Trophoblast cell (in vitro differentiated cells and primary cell): ENCODE results near the gene USP20.
"Not testable (repeated sequence)": the region's sequence is repeated elsewhere in the genome, so short reads cannot be mapped to it uniquely, and the experiment has no call there.

Source experiments
- DNase-seq, 2 donors: peaks; one replicate each; pipeline ENCODE4 v3.0.0-alpha.2; 2016
- H2AFZ ChIP-seq: 2 replicates; pipeline ENCODE4 v1.6.1; 2013; ENCODE audit warnings: low read length, moderate library complexity, mild to moderate bottlenecking; ENCODE audit not compliant: insufficient read depth, poor library complexity
- H2AK5ac ChIP-seq: 2 replicates; pipeline ENCODE4 v1.6.1; 2013; ENCODE audit warnings: mild to moderate bottlenecking, low read length
- H2BK120ac ChIP-seq: 2 replicates; pipeline ENCODE4 v1.6.1; 2013; ENCODE audit warnings: low read length, mild to moderate bottlenecking, moderate library complexity; ENCODE audit not compliant: insufficient read depth, poor library complexity
- H2BK12ac ChIP-seq: 2 replicates; pipeline ENCODE4 v1.6.1; 2013; ENCODE audit warnings: mild to moderate bottlenecking, low read length, moderate library complexity
- H2BK5ac ChIP-seq: 2 replicates; pipeline ENCODE4 v1.6.1; 2013; ENCODE audit warnings: low read length, low read depth, moderate library complexity, mild to moderate bottlenecking; ENCODE audit not compliant: poor library complexity
- H3K14ac ChIP-seq: 2 replicates; pipeline ENCODE4 v1.6.1; 2013; ENCODE audit warnings: mild to moderate bottlenecking, low read length
- H3K18ac ChIP-seq: 2 replicates; pipeline ENCODE4 v1.6.1; 2013; ENCODE audit warnings: mild to moderate bottlenecking, low read length
- H3K23ac ChIP-seq: 2 replicates; pipeline ENCODE4 v1.6.1; 2013; ENCODE audit warnings: low read length
- H3K27ac ChIP-seq: 2 replicates; pipeline ENCODE4 v1.5.1; 2013; ENCODE audit warnings: low read depth, mild to moderate bottlenecking, inconsistent platforms, low read length, moderate library complexity
- H3K27me3 ChIP-seq: 2 replicates; pipeline ENCODE4 v1.6.1; 2013; ENCODE audit warnings: inconsistent platforms, mild to moderate bottlenecking, low read length, moderate library complexity; ENCODE audit not compliant: insufficient read depth
- H3K36me3 ChIP-seq, 2 experiments: 1 replicate in 1 of 2; 2 replicates in 1 of 2; pipeline ENCODE4 v1.6.1; 2013; ENCODE audit warnings: low read length in 2 of 2, mild to moderate bottlenecking in 2 of 2, moderate library complexity in 1 of 2; ENCODE audit not compliant: insufficient read depth in 2 of 2, control insufficient read depth in 1 of 2
- H3K4ac ChIP-seq: 2 replicates; pipeline ENCODE4 v1.6.1; 2013; ENCODE audit warnings: low read depth, mild to moderate bottlenecking, low read length, moderate library complexity
- H3K4me1 ChIP-seq, 2 experiments: 1 replicate in 1 of 2; 2 replicates in 1 of 2; pipeline ENCODE4 v1.6.1; 2013; ENCODE audit warnings: low read length in 2 of 2, mild to moderate bottlenecking in 2 of 2, moderate library complexity in 1 of 2; ENCODE audit not compliant: insufficient read depth in 2 of 2, control insufficient read depth in 1 of 2
- H3K4me2 ChIP-seq: 2 replicates; pipeline ENCODE4 v1.6.1; 2013; ENCODE audit warnings: inconsistent platforms, mild to moderate bottlenecking, low read length, moderate library complexity
- H3K4me3 ChIP-seq: 2 replicates; pipeline ENCODE4 v1.5.1; 2013; ENCODE audit warnings: mild to moderate bottlenecking, low read depth, low read length, inconsistent platforms
- H3K79me1 ChIP-seq: one replicate; pipeline ENCODE4 v1.6.1; 2013; ENCODE audit warnings: low read length
- H3K79me2 ChIP-seq: 2 replicates; pipeline ENCODE4 v1.6.1; 2013; ENCODE audit warnings: low read length, mild to moderate bottlenecking; ENCODE audit not compliant: control insufficient read depth, insufficient read depth, poor library complexity
- H3K9ac ChIP-seq: 2 replicates; pipeline ENCODE4 v1.6.1; 2013; ENCODE audit warnings: mild to moderate bottlenecking, low read length
- H3K9me3 ChIP-seq: 2 replicates; pipeline ENCODE4 v1.6.1; 2013; ENCODE audit warnings: low read depth, mild to moderate bottlenecking, control low read depth, inconsistent platforms, low read length; ENCODE audit not compliant: insufficient read depth
- H4K12ac ChIP-seq: 2 replicates; pipeline ENCODE4 v1.6.1; 2013; ENCODE audit warnings: low read depth, mild to moderate bottlenecking, low read length, moderate library complexity
- H4K8ac ChIP-seq: 2 replicates; pipeline ENCODE4 v1.6.1; 2013; ENCODE audit warnings: low read depth, mild to moderate bottlenecking, low read length, moderate library complexity
- H4K91ac ChIP-seq: one replicate; pipeline ENCODE4 v1.6.1; 2013; ENCODE audit warnings: low read depth, mild to moderate bottlenecking, low read length, moderate library complexity
- WGBS: extraction: QIAGEN DNeasy Blood & Tissue Kit; methylation state at CpG from one replicate; pipeline ENCODE4 v1.1.7; 2013; ENCODE audit warnings: missing lambda C conversion rate; ENCODE audit not compliant: insufficient read length, insufficient coverage; ENCODE audit errors: extremely low coverage; 5-methylcytosine and 5-hydroxymethylcytosine counted together

Gene USP20

GRCh38 chr9:129889122-129889940, 54.1 kb downstream of the USP20 start:
- Histone ChIP-seq H2AFZ (no peak overlapping the region), H2BK5ac (no peak overlapping the region), H3K9ac (no peak overlapping the region), H3K23ac (no peak overlapping the region), H2AK5ac (no peak overlapping the region), H3K27ac (no peak overlapping the region), H3K4ac (no peak overlapping the region), H3K4me3 (no peak overlapping the region), H3K79me1 (peaks cover 10% of the 10 kb centered on the region), H3K9me3 (peaks cover 2% of the 10 kb centered on the region), H3K36me3 (peaks cover 6 to 11% of the 10 kb centered on the region in 2 experiments), H3K4me1 (peaks cover 24 to 26% of the 10 kb centered on the region in 2 experiments), H3K18ac (no peak overlapping the region), H3K4me2 (no peak overlapping the region), H3K79me2 (peaks cover 2% of the 10 kb centered on the region), H2BK12ac (no peak overlapping the region), H4K8ac (no peak overlapping the region), H4K12ac (no peak overlapping the region), H3K27me3 (no peaks in the 10 kb centered on the region), H3K14ac (no peak overlapping the region), H4K91ac (no peak overlapping the region), H2BK120ac (no peak overlapping the region)
- no peak for DNase-seq
- no CpG with 5 or more reads among the region's 31 CpGs for WGBS

DNA sequence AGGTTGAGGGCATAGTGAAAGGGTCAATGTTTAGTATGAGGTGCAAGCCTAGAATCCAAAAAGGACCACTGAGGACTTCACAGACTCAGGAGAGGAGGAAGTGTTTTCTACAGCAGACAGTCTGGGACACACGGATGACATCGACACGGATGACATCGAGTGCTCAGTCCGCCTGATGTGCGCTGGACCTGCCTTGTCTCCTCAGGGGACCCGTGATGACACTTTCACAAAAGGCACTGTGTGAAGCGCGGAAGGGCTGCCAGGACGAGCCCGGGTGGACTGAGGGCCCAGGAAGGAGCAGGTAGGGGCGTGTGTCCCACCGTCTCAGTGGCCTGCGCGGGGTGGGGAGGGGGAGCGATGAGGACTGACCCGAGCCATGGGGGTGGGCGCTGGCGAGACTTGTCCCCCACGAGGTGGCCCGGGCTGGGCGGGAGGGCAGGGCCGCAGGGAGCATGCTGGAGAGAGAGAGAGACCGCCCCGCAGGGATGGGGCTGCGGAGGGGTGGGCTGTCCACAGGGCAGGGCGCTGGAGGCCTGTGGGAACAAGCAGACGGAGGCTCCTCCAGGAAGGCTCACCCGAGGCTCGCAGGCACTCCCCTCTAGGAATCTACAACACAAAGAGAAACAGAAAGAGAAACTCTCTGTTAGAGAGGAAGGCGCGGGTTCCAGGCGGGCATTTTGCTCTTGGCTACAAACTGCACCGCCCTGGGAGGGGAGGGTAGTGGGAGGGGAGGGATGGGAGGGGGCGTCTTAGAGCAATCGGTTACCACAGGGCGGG, 54.9 kb downstream of the USP20 start:
- Histone ChIP-seq H3K4me2 (no peak overlapping the region), H3K79me1 (peaks cover 9% of the 10 kb centered on the region), H3K23ac (no peak overlapping the region), H3K27ac (no peak overlapping the region), H3K14ac (no peak overlapping the region), H2BK5ac (no peak overlapping the region), H4K91ac (no peak overlapping the region), H3K9me3 (no peaks in the 10 kb centered on the region), H3K9ac (no peak overlapping the region), H3K18ac (no peak overlapping the region), H3K4me1 (peaks cover 17 to 18% of the 10 kb centered on the region in 2 experiments), H3K4ac (no peak overlapping the region), H4K8ac (no peak overlapping the region), H2BK120ac (no peak overlapping the region), H3K36me3 (peaks cover 9 to 11% of the 10 kb centered on the region in 2 experiments), H3K79me2 (peaks cover 2% of the 10 kb centered on the region), H2BK12ac (no peak overlapping the region), H2AFZ (no peak overlapping the region), H4K12ac (no peak overlapping the region), H3K27me3 (no peaks in the 10 kb centered on the region), H3K4me3 (no peak overlapping the region), H2AK5ac (no peak overlapping the region)
- no peak for DNase-seq
- no CpG with 5 or more reads among the region's 37 CpGs for WGBS

DNA sequence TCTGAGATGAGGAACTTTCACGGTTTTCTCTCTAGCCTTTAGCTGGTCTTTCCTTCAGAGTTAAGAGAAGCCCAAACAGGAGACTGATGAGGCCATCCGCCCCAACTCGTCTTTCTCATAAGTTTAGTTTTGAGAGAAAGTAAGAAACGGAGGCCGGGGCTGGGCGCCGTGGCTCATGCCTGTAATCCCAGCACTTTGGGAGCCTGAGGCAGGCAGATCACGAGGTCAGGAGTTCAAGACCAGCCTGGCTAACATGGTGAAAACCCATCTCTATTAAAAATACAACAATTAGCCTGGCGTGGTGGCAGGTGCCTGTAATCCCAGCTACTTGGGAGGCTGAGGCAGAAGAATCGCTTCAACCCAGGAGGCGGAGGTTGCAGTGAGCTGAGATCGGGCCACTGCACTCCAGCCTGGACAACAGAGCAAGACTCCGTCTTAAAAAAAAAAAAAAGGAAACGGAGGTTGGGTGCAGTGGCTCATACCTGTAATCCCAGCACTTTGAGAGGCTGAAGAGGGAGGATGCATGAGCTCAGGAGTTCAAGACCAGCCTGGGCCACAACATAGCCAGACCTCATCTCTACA, 55.6 kb downstream of the USP20 start:
- not testable (repeated sequence) for H3K27ac ChIP-seq, H4K91ac ChIP-seq, H3K14ac ChIP-seq, H4K8ac ChIP-seq, H2AFZ ChIP-seq, H2BK5ac ChIP-seq, H3K9ac ChIP-seq, H3K27me3 ChIP-seq, DNase-seq, H3K9me3 ChIP-seq, H3K4ac ChIP-seq, H3K79me2 ChIP-seq, H2BK120ac ChIP-seq, H2AK5ac ChIP-seq, H3K79me1 ChIP-seq, H3K4me3 ChIP-seq, H3K4me2 ChIP-seq, H3K18ac ChIP-seq, H2BK12ac ChIP-seq, H3K23ac ChIP-seq, H4K12ac ChIP-seq
- WGBS, result no CpG with 5 or more reads among the region's 14 CpGs
- Histone ChIP-seq H3K36me3 (peaks cover 11 to 13% of the 10 kb centered on the region in 2 experiments), H3K4me1 (peaks cover 13 to 14% of the 10 kb centered on the region in 2 experiments)

DNA sequence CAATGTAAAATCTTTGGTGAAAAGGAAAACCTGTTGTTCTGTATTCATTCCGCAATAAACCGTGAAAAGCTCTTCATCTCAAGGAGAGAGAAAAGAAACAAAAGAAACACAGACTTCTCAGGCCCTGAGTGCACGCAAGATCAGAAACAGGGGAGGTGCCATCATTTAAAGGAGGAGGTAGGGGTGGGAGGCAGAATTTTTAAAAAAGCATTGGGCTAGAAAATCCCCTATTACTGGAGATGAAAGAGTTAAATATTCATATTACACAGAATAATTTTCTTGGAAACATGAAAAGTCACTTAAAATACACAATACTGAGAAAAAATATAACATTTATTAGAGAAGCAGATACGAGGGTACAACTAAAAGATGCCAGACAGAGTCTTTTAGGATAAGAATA, 56.3 kb downstream of the USP20 start:
- Histone ChIP-seq H3K4me3 (no peak overlapping the region), H3K23ac (no peak overlapping the region), H2BK12ac (no peak overlapping the region), H3K36me3 (peaks cover 11 to 14% of the 10 kb centered on the region in 2 experiments), H4K8ac (no peak overlapping the region), H4K91ac (no peak overlapping the region), H2AFZ (no peak overlapping the region), H3K14ac (no peak overlapping the region), H2AK5ac (no peak overlapping the region), H2BK120ac (no peak overlapping the region), H3K79me1 (peaks cover 2% of the 10 kb centered on the region), H3K27ac (no peak overlapping the region), H3K27me3 (no peaks in the 10 kb centered on the region), H3K18ac (no peak overlapping the region), H3K9ac (no peak overlapping the region), H3K4ac (no peak overlapping the region), H4K12ac (no peak overlapping the region), H3K79me2 (peaks cover 1% of the 10 kb centered on the region), H3K9me3 (no peaks in the 10 kb centered on the region), H3K4me2 (no peak overlapping the region), H2BK5ac (no peak overlapping the region), H3K4me1 (peaks cover 7 to 8% of the 10 kb centered on the region in 2 experiments)
- no peak for DNase-seq
- no CpG with 5 or more reads among the region's 4 CpGs for WGBS
